ENCODE results near the gene CNTNAP5.

Gene CNTNAP5

DNA sequence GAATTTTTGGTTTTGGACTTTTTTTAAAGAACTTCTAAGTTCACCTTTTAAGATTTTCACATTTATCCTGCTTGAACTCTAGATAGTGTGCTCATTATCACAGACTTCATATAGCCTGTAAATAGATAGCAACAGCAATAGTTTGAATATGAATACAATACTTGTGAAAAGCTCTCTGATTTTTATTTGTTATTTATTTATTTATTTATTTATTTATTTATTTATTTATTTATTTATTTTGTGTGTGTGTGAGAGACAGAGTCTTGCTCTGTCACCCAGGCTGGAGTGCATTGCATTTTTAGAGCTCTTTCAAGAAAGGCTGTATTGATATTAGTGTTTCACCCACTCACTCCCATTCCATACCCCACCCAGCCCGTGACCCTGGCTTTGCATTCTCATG is 153.6 kb downstream of the CNTNAP5 start:
- Histone ChIP-seq H3K4me1 (ENCODE audit: control insufficient read depth in 1 of 2, insufficient read depth in 2 of 2, low read length in 2 of 2) (no peaks in the 10 kb centered on the region), H3K36me3 (ENCODE audit: control insufficient read depth in 1 of 2, insufficient read depth in 2 of 2, low read length in 2 of 2) (no peaks in the 10 kb centered on the region), H3K9ac (ENCODE audit: low read depth in 1 of 2, low read length in 2 of 2) (no peak overlapping the region), H3K27me3 (ENCODE audit: control insufficient read depth in 1 of 2, insufficient read depth in 2 of 2, low read length in 2 of 2) (no peaks in the 10 kb centered on the region), H3K4me3 (ENCODE audit: low read depth in 1 of 2, low read length in 2 of 2) (no peak overlapping the region), H3K9me3 (ENCODE audit: control insufficient read depth in 1 of 2, low read length in 2 of 2) (no peaks in the 10 kb centered on the region), H3K27ac (ENCODE audit: low read depth, low read length) (no peak overlapping the region)

DNA sequence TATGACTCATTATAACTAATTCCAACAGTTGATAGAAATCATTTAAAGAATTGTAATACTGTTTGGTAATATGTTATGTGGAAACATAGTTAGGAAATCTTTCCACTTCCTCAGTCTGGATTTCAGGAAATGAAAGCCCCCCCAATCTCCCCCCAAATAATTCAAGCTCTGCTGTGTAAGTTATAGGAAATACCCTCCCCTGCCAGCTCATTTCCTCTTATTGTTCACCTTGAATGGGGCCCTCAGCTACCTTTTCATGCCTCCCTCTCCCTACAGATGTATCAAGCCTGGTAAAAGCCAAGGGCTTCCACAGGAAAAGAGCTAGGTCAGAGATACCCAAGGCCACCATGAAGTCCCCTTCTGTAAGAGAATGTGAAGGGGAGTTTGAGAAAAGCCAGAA is 155.5 kb downstream of the CNTNAP5 start:
- Histone ChIP-seq H3K36me3 (ENCODE audit: control insufficient read depth in 1 of 2, insufficient read depth in 2 of 2, low read length in 2 of 2) (no peaks in the 10 kb centered on the region), H3K4me3 (ENCODE audit: low read depth in 1 of 2, low read length in 2 of 2) (no peak overlapping the region), H3K4me1 (ENCODE audit: control insufficient read depth in 1 of 2, insufficient read depth in 2 of 2, low read length in 2 of 2) (no peaks in the 10 kb centered on the region), H3K9ac (ENCODE audit: low read depth in 1 of 2, low read length in 2 of 2) (no peak overlapping the region), H3K27me3 (ENCODE audit: control insufficient read depth in 1 of 2, insufficient read depth in 2 of 2, low read length in 2 of 2) (no peaks in the 10 kb centered on the region), H3K27ac (ENCODE audit: low read depth, low read length) (no peak overlapping the region), H3K9me3 (ENCODE audit: control insufficient read depth in 1 of 2, low read length in 2 of 2) (no peaks in the 10 kb centered on the region)

DNA sequence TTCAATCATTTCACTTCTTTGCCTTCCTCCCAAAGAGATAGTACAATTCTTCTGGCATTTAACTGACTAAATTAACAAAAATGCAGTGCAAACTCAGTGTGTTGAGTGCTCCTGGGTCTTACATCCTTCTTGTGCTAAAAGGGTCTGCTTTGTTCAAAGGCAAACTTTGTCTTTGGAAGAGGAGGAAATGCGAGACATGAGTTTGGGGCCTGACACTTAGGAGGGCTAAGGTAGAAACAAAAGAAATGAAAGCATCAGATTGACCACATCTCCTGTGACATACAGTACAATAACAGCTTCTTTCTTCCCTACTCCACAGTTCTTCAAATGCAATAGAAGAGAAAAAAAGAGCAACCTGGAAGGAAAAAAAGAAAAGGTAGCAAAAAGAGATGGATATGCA is 161.7 kb downstream of the CNTNAP5 start:
- Histone ChIP-seq H3K9me3 (ENCODE audit: control insufficient read depth in 1 of 2, low read length in 2 of 2) (no peaks in the 10 kb centered on the region), H3K36me3 (ENCODE audit: control insufficient read depth in 1 of 2, insufficient read depth in 2 of 2, low read length in 2 of 2) (no peaks in the 10 kb centered on the region), H3K4me3 (ENCODE audit: low read depth in 1 of 2, low read length in 2 of 2) (no peak overlapping the region), H3K27me3 (ENCODE audit: control insufficient read depth in 1 of 2, insufficient read depth in 2 of 2, low read length in 2 of 2) (no peaks in the 10 kb centered on the region), H3K9ac (ENCODE audit: low read depth in 1 of 2, low read length in 2 of 2) (no peak overlapping the region), H3K4me1 (ENCODE audit: control insufficient read depth in 1 of 2, insufficient read depth in 2 of 2, low read length in 2 of 2) (no peaks in the 10 kb centered on the region), H3K27ac (ENCODE audit: low read depth, low read length) (no peak overlapping the region)

DNA sequence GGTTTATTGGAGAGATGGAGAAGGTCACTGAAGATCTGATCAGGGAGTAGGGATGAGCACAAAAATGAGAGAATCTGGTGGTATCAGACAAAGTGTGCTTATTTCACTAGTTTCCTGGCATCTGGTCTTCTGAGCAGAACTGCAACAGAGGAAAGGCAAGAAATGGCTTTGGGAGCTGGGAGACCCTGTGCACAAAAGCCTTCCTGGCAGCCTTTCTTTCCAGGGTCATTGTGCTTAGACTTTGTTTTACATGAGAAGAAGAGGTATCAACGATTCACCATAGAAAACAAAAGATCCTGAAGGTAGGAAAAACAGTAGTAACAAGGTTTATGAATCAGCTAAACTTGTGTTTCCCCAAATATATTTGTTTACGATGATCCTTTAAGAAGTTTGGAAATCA is 162.9 kb downstream of the CNTNAP5 start:
- no peaks in the 10 kb centered on the region for H3K27me3 ChIP-seq (ENCODE audit: control insufficient read depth in 1 of 2, insufficient read depth in 2 of 2, low read length in 2 of 2)
- no peak overlapping the region for H3K27ac ChIP-seq (ENCODE audit: low read depth, low read length)
- no peaks in the 10 kb centered on the region for H3K9me3 ChIP-seq (ENCODE audit: control insufficient read depth in 1 of 2, low read length in 2 of 2)

DNA sequence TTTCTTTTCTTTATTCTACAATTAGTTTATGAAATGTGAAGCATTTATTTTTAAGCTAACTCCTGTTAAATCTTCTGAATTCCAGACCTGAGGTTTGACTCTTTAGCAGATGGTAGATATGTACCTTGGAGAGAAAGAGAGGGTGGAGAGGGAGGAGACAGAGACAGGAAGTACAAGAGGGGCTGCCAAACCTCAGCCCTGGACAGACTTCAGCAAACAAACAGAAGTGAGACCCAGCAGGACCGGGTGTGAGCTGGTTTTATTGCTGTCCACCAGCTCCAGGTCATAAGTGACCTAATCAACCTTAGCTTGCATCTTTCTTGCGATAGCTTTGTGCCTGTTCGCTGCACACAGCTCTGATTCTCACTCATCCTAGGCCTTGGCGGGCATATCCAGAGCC is 168.6 kb downstream of the CNTNAP5 start:
- no peak overlapping the region for H3K27ac ChIP-seq (ENCODE audit: low read depth, low read length)
- H3K27me3 ChIP-seq (ENCODE audit: control insufficient read depth in 1 of 2, insufficient read depth in 2 of 2, low read length in 2 of 2) = no peaks in the 10 kb centered on the region
- no peaks in the 10 kb centered on the region for H3K4me1 ChIP-seq (ENCODE audit: control insufficient read depth in 1 of 2, insufficient read depth in 2 of 2, low read length in 2 of 2)
- H3K9ac ChIP-seq (ENCODE audit: low read depth in 1 of 2, low read length in 2 of 2) = no peak overlapping the region
- H3K4me3 ChIP-seq (ENCODE audit: low read depth in 1 of 2, low read length in 2 of 2) = no peak overlapping the region
- H3K36me3 ChIP-seq (ENCODE audit: control insufficient read depth in 1 of 2, insufficient read depth in 2 of 2, low read length in 2 of 2) = no peaks in the 10 kb centered on the region
- no peaks in the 10 kb centered on the region for H3K9me3 ChIP-seq (ENCODE audit: control insufficient read depth in 1 of 2, low read length in 2 of 2)

More for the DNA sequence above, 162.9 kb downstream of the CNTNAP5 start:
- H3K9ac ChIP-seq (ENCODE audit: low read depth in 1 of 2, low read length in 2 of 2) = no peak overlapping the region
- no peak overlapping the region for H3K4me3 ChIP-seq (ENCODE audit: low read depth in 1 of 2, low read length in 2 of 2)
- no peaks in the 10 kb centered on the region for H3K36me3 ChIP-seq (ENCODE audit: control insufficient read depth in 1 of 2, insufficient read depth in 2 of 2, low read length in 2 of 2)
- no peaks in the 10 kb centered on the region for H3K4me1 ChIP-seq (ENCODE audit: control insufficient read depth in 1 of 2, insufficient read depth in 2 of 2, low read length in 2 of 2)

DNA sequence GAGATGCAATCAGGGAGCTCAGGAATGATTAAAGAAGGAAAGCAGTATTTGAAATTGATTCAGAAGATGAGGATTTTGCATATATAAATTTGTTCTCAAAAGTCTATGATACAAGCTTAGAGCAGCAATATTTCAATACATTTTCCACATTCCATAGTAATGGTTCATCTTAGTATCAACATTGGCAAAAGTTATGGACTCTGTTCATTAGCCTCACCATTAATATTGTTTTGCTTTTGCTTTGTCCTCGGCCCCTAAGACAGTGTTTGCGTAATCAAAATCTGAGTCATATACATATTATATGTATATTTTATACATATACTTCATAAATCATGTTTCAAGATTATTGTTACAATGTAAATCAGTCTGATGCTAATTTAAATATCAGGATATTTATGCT is 176.6 kb downstream of the CNTNAP5 start:
- Histone ChIP-seq H3K9ac (ENCODE audit: low read depth in 1 of 2, low read length in 2 of 2) (no peak overlapping the region), H3K9me3 (ENCODE audit: control insufficient read depth in 1 of 2, low read length in 2 of 2) (no peaks in the 10 kb centered on the region), H3K36me3 (ENCODE audit: control insufficient read depth in 1 of 2, insufficient read depth in 2 of 2, low read length in 2 of 2) (no peaks in the 10 kb centered on the region), H3K4me1 (ENCODE audit: control insufficient read depth in 1 of 2, insufficient read depth in 2 of 2, low read length in 2 of 2) (no peaks in the 10 kb centered on the region), H3K27ac (ENCODE audit: low read depth, low read length) (no peak overlapping the region), H3K27me3 (ENCODE audit: control insufficient read depth in 1 of 2, insufficient read depth in 2 of 2, low read length in 2 of 2) (no peaks in the 10 kb centered on the region), H3K4me3 (ENCODE audit: low read depth in 1 of 2, low read length in 2 of 2) (no peak overlapping the region)

DNA sequence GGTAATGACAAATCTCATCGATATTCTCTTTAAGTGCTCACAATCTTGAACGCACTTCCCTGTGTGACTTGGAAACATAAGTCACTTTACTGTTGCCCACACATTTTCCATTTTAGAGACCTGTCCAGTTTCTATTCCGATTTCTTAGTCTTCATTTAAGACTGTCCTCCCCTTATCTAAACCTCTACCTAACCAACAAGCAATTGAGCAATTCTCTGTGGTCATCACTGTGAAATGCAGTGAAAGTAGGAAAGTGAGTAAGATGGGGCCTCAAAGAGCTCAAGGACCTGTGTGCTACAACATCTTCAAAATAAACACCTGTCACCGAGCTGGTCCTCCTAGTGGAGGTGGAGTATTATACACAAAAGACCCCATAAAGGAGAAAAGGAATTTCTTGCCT is 184.4 kb downstream of the CNTNAP5 start:
- no peaks in the 10 kb centered on the region for H3K27me3 ChIP-seq (ENCODE audit: control insufficient read depth in 1 of 2, insufficient read depth in 2 of 2, low read length in 2 of 2)
- no peaks in the 10 kb centered on the region for H3K9me3 ChIP-seq (ENCODE audit: control insufficient read depth in 1 of 2, low read length in 2 of 2)
- no peaks in the 10 kb centered on the region for H3K4me1 ChIP-seq (ENCODE audit: control insufficient read depth in 1 of 2, insufficient read depth in 2 of 2, low read length in 2 of 2)
- H3K36me3 ChIP-seq (ENCODE audit: control insufficient read depth in 1 of 2, insufficient read depth in 2 of 2, low read length in 2 of 2) = no peaks in the 10 kb centered on the region
- no peak overlapping the region for H3K4me3 ChIP-seq (ENCODE audit: low read depth in 1 of 2, low read length in 2 of 2)
- no peak overlapping the region for H3K27ac ChIP-seq (ENCODE audit: low read depth, low read length)
- no peak overlapping the region for H3K9ac ChIP-seq (ENCODE audit: low read depth in 1 of 2, low read length in 2 of 2)

DNA sequence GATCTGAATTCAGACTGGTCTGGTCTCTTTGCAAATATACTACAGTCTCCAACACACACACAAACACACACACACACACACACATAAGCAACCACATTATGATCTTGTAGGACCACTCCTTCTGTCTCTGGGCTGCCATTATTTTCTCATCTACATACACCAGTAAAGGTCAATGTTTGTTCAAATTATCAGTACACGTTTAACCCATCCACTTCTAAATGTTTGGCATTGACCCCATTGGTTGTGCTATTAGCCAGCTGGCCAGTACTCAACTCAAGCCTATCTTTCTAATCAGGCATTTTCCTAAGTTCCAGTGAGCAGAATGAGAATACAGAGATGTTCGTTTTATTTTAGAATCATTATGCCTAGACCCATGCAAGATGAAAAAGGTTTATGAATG is 186.4 kb downstream of the CNTNAP5 start:
- no peak overlapping the region for H3K9ac ChIP-seq (ENCODE audit: low read depth in 1 of 2, low read length in 2 of 2)
- H3K4me3 ChIP-seq (ENCODE audit: low read depth in 1 of 2, low read length in 2 of 2) = no peak overlapping the region
- no peaks in the 10 kb centered on the region for H3K9me3 ChIP-seq (ENCODE audit: control insufficient read depth in 1 of 2, low read length in 2 of 2)
- H3K27me3 ChIP-seq (ENCODE audit: control insufficient read depth in 1 of 2, insufficient read depth in 2 of 2, low read length in 2 of 2) = no peaks in the 10 kb centered on the region
- no peak overlapping the region for H3K27ac ChIP-seq (ENCODE audit: low read depth, low read length)
- H3K36me3 ChIP-seq (ENCODE audit: control insufficient read depth in 1 of 2, insufficient read depth in 2 of 2, low read length in 2 of 2) = no peaks in the 10 kb centered on the region
- H3K4me1 ChIP-seq (ENCODE audit: control insufficient read depth in 1 of 2, insufficient read depth in 2 of 2, low read length in 2 of 2) = no peaks in the 10 kb centered on the region

DNA sequence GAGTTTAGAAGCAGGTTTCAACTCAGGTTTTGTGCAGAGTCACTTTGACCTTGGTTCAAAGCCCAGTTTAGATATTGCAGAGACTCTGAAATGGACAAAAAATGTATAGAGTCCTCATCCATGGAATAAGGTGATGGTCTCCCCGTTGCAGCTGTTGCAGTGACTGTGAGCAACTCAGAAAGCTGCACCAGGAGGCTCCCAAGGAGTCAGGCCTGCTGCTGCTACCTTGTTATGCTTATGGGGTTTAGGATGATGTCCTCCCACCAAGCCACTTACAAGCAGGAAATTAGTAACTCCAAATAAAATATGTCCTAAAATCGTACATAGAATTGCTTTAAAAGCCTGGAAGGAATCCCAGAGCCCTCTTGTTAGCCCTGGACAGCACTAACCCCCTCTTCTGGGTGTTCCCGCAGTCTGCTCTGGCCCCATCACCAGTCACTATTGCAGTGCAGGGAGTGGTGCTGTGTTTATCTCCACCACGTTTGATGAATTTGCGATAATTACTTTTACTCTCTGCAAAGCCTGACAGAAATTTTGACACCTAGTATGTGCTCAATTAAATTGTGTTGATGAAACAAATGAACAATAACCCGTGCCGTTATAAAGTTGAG is 189.0 kb downstream of the CNTNAP5 start:
- H3K9me3 ChIP-seq (ENCODE audit: control insufficient read depth in 1 of 2, low read length in 2 of 2) = no peaks in the 10 kb centered on the region

DNA sequence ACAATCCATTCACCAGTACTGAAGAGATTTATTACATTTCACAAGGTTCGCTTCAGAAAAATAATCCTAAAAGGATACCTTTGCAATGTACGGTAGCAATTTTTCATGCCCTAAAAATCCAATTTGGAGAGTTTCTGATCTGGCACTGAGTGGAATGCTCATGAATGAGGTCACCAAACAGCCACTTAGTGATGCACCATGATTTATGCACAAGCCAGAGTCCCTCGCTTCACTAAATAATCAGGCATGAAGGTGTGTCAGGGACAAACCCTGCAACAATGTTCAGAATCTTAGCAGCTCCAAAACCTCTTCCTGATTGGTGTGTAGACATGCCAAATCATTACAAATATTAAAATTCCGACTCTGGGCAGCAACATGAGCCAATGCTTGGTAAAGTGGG is 221.1 kb downstream of the CNTNAP5 start:
- Histone ChIP-seq H3K9ac (ENCODE audit: low read depth in 1 of 2, low read length in 2 of 2) (no peak overlapping the region), H3K4me3 (ENCODE audit: low read depth in 1 of 2, low read length in 2 of 2) (no peak overlapping the region), H3K36me3 (ENCODE audit: control insufficient read depth in 1 of 2, insufficient read depth in 2 of 2, low read length in 2 of 2) (no peaks in the 10 kb centered on the region), H3K27me3 (ENCODE audit: control insufficient read depth in 1 of 2, insufficient read depth in 2 of 2, low read length in 2 of 2) (no peaks in the 10 kb centered on the region), H3K4me1 (ENCODE audit: control insufficient read depth in 1 of 2, insufficient read depth in 2 of 2, low read length in 2 of 2) (no peaks in the 10 kb centered on the region), H3K27ac (ENCODE audit: low read depth, low read length) (no peak overlapping the region), H3K9me3 (ENCODE audit: control insufficient read depth in 1 of 2, low read length in 2 of 2) (no peaks in the 10 kb centered on the region)

More for the DNA sequence above, 189.0 kb downstream of the CNTNAP5 start:
- H3K4me3 ChIP-seq (ENCODE audit: low read depth in 1 of 2, low read length in 2 of 2) = no peak overlapping the region
- no peaks in the 10 kb centered on the region for H3K27me3 ChIP-seq (ENCODE audit: control insufficient read depth in 1 of 2, insufficient read depth in 2 of 2, low read length in 2 of 2)
- no peaks in the 10 kb centered on the region for H3K4me1 ChIP-seq (ENCODE audit: control insufficient read depth in 1 of 2, insufficient read depth in 2 of 2, low read length in 2 of 2)
- no peak overlapping the region for H3K27ac ChIP-seq (ENCODE audit: low read depth, low read length)
- H3K36me3 ChIP-seq (ENCODE audit: control insufficient read depth in 1 of 2, insufficient read depth in 2 of 2, low read length in 2 of 2) = no peaks in the 10 kb centered on the region
- no peak overlapping the region for H3K9ac ChIP-seq (ENCODE audit: low read depth in 1 of 2, low read length in 2 of 2)

DNA sequence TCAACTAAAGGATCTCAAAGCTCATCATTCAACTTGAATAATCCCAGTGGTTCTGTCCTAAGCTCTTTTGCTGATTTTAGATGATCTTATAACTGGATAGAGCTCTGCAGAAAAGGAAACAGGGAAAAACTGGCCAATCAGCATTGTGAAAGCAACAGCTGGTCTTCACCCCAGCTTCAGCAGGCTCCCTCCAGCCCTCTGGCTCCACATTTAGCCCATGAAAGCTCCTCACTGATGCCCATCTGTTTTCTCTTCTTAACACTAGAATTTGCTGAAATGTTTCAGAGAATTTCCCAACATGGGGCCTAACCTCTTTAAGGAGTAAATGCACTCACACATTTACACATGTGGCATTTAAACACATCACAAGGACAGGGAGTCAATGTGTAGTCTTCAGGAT is 223.3 kb downstream of the CNTNAP5 start:
- Histone ChIP-seq H3K27ac (ENCODE audit: low read depth, low read length) (no peak overlapping the region), H3K9ac (ENCODE audit: low read depth in 1 of 2, low read length in 2 of 2) (no peak overlapping the region), H3K9me3 (ENCODE audit: control insufficient read depth in 1 of 2, low read length in 2 of 2) (no peaks in the 10 kb centered on the region), H3K27me3 (ENCODE audit: control insufficient read depth in 1 of 2, insufficient read depth in 2 of 2, low read length in 2 of 2) (no peaks in the 10 kb centered on the region), H3K4me1 (ENCODE audit: control insufficient read depth in 1 of 2, insufficient read depth in 2 of 2, low read length in 2 of 2) (no peaks in the 10 kb centered on the region), H3K36me3 (ENCODE audit: control insufficient read depth in 1 of 2, insufficient read depth in 2 of 2, low read length in 2 of 2) (no peaks in the 10 kb centered on the region), H3K4me3 (ENCODE audit: low read depth in 1 of 2, low read length in 2 of 2) (no peak overlapping the region)

All from duodenal mucosa (tissue), 2 donors.